HEK293 (cell line): Measurements from ENCODE around the gene TAF12.

Experiments used
- ATF2 ChIP-seq: fragments of 450-650 bp; formaldehyde crosslinking; IDR thresholded peaks from 2 replicates; pipeline ENCODE4 v1.5.1; 2016; ENCODE audit warnings: missing biosample characterization, missing genetic modification characterization, low read depth
- CTCF ChIP-seq: fragments of 450-650 bp; formaldehyde crosslinking; IDR thresholded peaks from 2 replicates; pipeline ENCODE4 v1.5.1; 2016; ENCODE audit warnings: missing biosample characterization, missing genetic modification characterization
- ELK4 ChIP-seq: IDR thresholded peaks from 2 replicates; pipeline ENCODE4 v1.6.1; 2011; ENCODE audit warnings: mild to moderate bottlenecking, low read depth, low read length, borderline replicate concordance
- INSM2 ChIP-seq: fragments of 450-650 bp; formaldehyde crosslinking; IDR thresholded peaks from 2 replicates; pipeline ENCODE4 v1.5.1; 2016; ENCODE audit warnings: missing biosample characterization, missing genetic modification characterization
- SP2 ChIP-seq: fragments of 450-650 bp; formaldehyde crosslinking; IDR thresholded peaks from 2 replicates; pipeline ENCODE4 v1.5.1; 2016; ENCODE audit warnings: missing biosample characterization, missing genetic modification characterization
- YY1 ChIP-seq: fragments of 450-650 bp; formaldehyde crosslinking; IDR thresholded peaks from 2 replicates; pipeline ENCODE4 v1.5.1; 2018; ENCODE audit warnings: missing biosample characterization, missing genetic modification characterization
- ZBTB10 ChIP-seq: fragments of 450-650 bp; formaldehyde crosslinking; IDR thresholded peaks from 2 replicates; pipeline ENCODE4 v1.5.1; 2016; ENCODE audit warnings: missing biosample characterization, missing genetic modification characterization
- ZFP41 ChIP-seq: fragments of 450-650 bp; formaldehyde crosslinking; IDR thresholded peaks from 2 replicates; pipeline ENCODE4 v1.5.1; 2016; ENCODE audit warnings: missing biosample characterization, missing genetic modification characterization, borderline replicate concordance
- ZNF132 ChIP-seq: fragments of 450-650 bp; formaldehyde crosslinking; IDR thresholded peaks from 2 replicates; pipeline ENCODE4 v1.5.1; 2017; ENCODE audit warnings: missing biosample characterization, missing genetic modification characterization, borderline replicate concordance
- ZNF16 ChIP-seq: fragments of 450-650 bp; formaldehyde crosslinking; IDR thresholded peaks from 2 replicates; pipeline ENCODE4 v1.5.1; 2016; ENCODE audit warnings: low read depth, missing biosample characterization, missing genetic modification characterization
- ZNF202 ChIP-seq: fragments of 450-650 bp; formaldehyde crosslinking; IDR thresholded peaks from 2 replicates; pipeline ENCODE4 v1.5.1; 2016; ENCODE audit warnings: missing biosample characterization, missing genetic modification characterization, borderline replicate concordance
- ZNF26 ChIP-seq: fragments of 450-650 bp; formaldehyde crosslinking; IDR thresholded peaks from 2 replicates; pipeline ENCODE4 v1.5.1; 2016; ENCODE audit warnings: missing biosample characterization, missing genetic modification characterization
- ZNF266 ChIP-seq: fragments of 450-650 bp; formaldehyde crosslinking; IDR thresholded peaks from 2 replicates; pipeline ENCODE4 v1.5.1; 2016; ENCODE audit warnings: missing biosample characterization, missing genetic modification characterization, low read depth
- ZNF324 ChIP-seq: fragments of 450-650 bp; formaldehyde crosslinking; IDR thresholded peaks from 2 replicates; pipeline ENCODE4 v1.5.1; 2016; ENCODE audit warnings: missing biosample characterization, missing genetic modification characterization
- ZNF354C ChIP-seq: fragments of 450-650 bp; formaldehyde crosslinking; IDR thresholded peaks from 2 replicates; pipeline ENCODE4 v1.5.1; 2016; ENCODE audit warnings: missing biosample characterization, missing genetic modification characterization, low read depth, borderline replicate concordance
- ZNF37A ChIP-seq: fragments of 450-650 bp; IDR thresholded peaks from 2 replicates; pipeline ENCODE4 v1.5.1; 2018; ENCODE audit warnings: missing biosample characterization, missing genetic modification characterization
- ZNF398 ChIP-seq: fragments of 450-650 bp; formaldehyde crosslinking; IDR thresholded peaks from 2 replicates; pipeline ENCODE4 v1.5.1; 2017; ENCODE audit warnings: missing biosample characterization, missing genetic modification characterization
- ZNF404 ChIP-seq: fragments of 450-650 bp; formaldehyde crosslinking; IDR thresholded peaks from 2 replicates; pipeline ENCODE4 v1.5.1; 2017; ENCODE audit warnings: missing biosample characterization, missing genetic modification characterization
- ZNF514 ChIP-seq: fragments of 450-650 bp; formaldehyde crosslinking; IDR thresholded peaks from 2 replicates; pipeline ENCODE4 v1.5.1; 2016; ENCODE audit warnings: missing biosample characterization, missing genetic modification characterization
- ZNF530 ChIP-seq: fragments of 450-650 bp; formaldehyde crosslinking; IDR thresholded peaks from 2 replicates; pipeline ENCODE4 v1.5.1; 2016; ENCODE audit warnings: low read depth, missing biosample characterization, missing genetic modification characterization
- ZNF549 ChIP-seq: fragments of 450-650 bp; IDR thresholded peaks from 2 replicates; pipeline ENCODE4 v1.5.1; 2018; ENCODE audit warnings: missing biosample characterization, missing genetic modification characterization, mild to moderate bottlenecking, inconsistent platforms, moderate library complexity
- ZNF571 ChIP-seq: fragments of 450-650 bp; formaldehyde crosslinking; IDR thresholded peaks from 2 replicates; pipeline ENCODE4 v1.5.0; 2017; ENCODE audit warnings: missing biosample characterization, missing genetic modification characterization
- ZNF629 ChIP-seq: fragments of 450-650 bp; formaldehyde crosslinking; IDR thresholded peaks from 2 replicates; pipeline ENCODE4 v1.5.1; 2017; ENCODE audit warnings: missing biosample characterization, missing genetic modification characterization
- ZNF658 ChIP-seq: fragments of 450-650 bp; formaldehyde crosslinking; IDR thresholded peaks from 2 replicates; pipeline ENCODE4; 2016; ENCODE audit warnings: missing biosample characterization, missing genetic modification characterization
- ZNF677 ChIP-seq: fragments of 450-650 bp; IDR thresholded peaks from 2 replicates; pipeline ENCODE4 v1.5.0; 2018; ENCODE audit warnings: missing biosample characterization, mild to moderate bottlenecking, missing genetic modification characterization, moderate library complexity
- ZNF707 ChIP-seq: fragments of 450-650 bp; formaldehyde crosslinking; IDR thresholded peaks from 2 replicates; pipeline ENCODE4 v1.5.1; 2016; ENCODE audit warnings: missing biosample characterization, missing genetic modification characterization
- ZSCAN30 ChIP-seq: fragments of 450-650 bp; IDR thresholded peaks from 2 replicates; pipeline ENCODE4 v1.5.1; 2018; ENCODE audit warnings: missing biosample characterization, mild to moderate bottlenecking, missing genetic modification characterization, moderate library complexity

The TAF12 gene

GRCh38 chr1:28648474-28649198, 5.8 kb upstream of the TAF12 start, which contains the start of gene RNU11 (continued):
- no peak; the same call in 1 of the 2 replicates for TF ChIP-seq ZNF398 (tag by site-specific recombination)
- TF ChIP-seq ZNF266 (tag by site-specific recombination): no peak
- TF ChIP-seq CTCF (tag by site-specific recombination): peak; percentile 28; the same call in 1 of the 2 replicates
- TF ChIP-seq ZNF658 (tag by site-specific recombination): no peak
- no peak for TF ChIP-seq ZNF202 (tag by site-specific recombination)
- peak; percentile 95 for TF ChIP-seq ZSCAN30 (tag by site-specific recombination)
- no peak for TF ChIP-seq ZNF571 (tag by site-specific recombination)
- peak; percentile 92 for TF ChIP-seq ZNF324 (tag by site-specific recombination)
- TF ChIP-seq SP2 (tag by site-specific recombination): peak; percentile 35; the same call in 1 of the 2 replicates
- no peak for TF ChIP-seq ZNF404 (tag by site-specific recombination)
- no peak for TF ChIP-seq ZNF514 (tag by site-specific recombination)
- no peak for TF ChIP-seq ZNF549 (tag by site-specific recombination)
- peak; percentile 75 for TF ChIP-seq YY1 (tag by site-specific recombination)
- TF ChIP-seq ZNF26 (tag by site-specific recombination): 0 out of 2 replicates have a peak, but pooled peaks have one; percentile 13
- peak; percentile 62; the same call in 1 of the 2 replicates for TF ChIP-seq ZBTB10 (tag by site-specific recombination)
- TF ChIP-seq ZNF707 (tag by site-specific recombination): no peak
- no peak for TF ChIP-seq ELK4
- TF ChIP-seq ZNF16 (tag by site-specific recombination): peak; percentile 62
- no peak for TF ChIP-seq ZNF677
- TF ChIP-seq ATF2: peak; percentile 83; the same call in 1 of the 2 replicates
- TF ChIP-seq ZFP41 (tag by site-specific recombination): peak; percentile 90; the same call in 1 of the 2 replicates
- peak; percentile 97 for TF ChIP-seq INSM2
- TF ChIP-seq ZNF354C (tag by site-specific recombination): no peak
- TF ChIP-seq ZNF629: peak; percentile 94
- TF ChIP-seq ZNF37A (tag by site-specific recombination): 0 out of 2 replicates have a peak, but pooled peaks have one; percentile 40
- no peak for TF ChIP-seq ZNF530
- no peak for TF ChIP-seq ZNF132 (tag by site-specific recombination)
